Activated CD4-positive, alpha-beta T cell treated with anti-CD3 and anti-CD28 coated beads for 24 hours (primary cell): ENCODE data around the gene PKP4.
"Not testable (repeated sequence)": the region's sequence is repeated elsewhere in the genome, so short reads cannot be mapped to it uniquely, and the experiment has no call there.

Source experiments
- DNase-seq, 2 donors: peaks; one replicate each; pipeline ENCODE4 v3.0.0-alpha.2; 2020; ENCODE audit warnings: low read depth in 2 of 2

Gene PKP4, protein sequence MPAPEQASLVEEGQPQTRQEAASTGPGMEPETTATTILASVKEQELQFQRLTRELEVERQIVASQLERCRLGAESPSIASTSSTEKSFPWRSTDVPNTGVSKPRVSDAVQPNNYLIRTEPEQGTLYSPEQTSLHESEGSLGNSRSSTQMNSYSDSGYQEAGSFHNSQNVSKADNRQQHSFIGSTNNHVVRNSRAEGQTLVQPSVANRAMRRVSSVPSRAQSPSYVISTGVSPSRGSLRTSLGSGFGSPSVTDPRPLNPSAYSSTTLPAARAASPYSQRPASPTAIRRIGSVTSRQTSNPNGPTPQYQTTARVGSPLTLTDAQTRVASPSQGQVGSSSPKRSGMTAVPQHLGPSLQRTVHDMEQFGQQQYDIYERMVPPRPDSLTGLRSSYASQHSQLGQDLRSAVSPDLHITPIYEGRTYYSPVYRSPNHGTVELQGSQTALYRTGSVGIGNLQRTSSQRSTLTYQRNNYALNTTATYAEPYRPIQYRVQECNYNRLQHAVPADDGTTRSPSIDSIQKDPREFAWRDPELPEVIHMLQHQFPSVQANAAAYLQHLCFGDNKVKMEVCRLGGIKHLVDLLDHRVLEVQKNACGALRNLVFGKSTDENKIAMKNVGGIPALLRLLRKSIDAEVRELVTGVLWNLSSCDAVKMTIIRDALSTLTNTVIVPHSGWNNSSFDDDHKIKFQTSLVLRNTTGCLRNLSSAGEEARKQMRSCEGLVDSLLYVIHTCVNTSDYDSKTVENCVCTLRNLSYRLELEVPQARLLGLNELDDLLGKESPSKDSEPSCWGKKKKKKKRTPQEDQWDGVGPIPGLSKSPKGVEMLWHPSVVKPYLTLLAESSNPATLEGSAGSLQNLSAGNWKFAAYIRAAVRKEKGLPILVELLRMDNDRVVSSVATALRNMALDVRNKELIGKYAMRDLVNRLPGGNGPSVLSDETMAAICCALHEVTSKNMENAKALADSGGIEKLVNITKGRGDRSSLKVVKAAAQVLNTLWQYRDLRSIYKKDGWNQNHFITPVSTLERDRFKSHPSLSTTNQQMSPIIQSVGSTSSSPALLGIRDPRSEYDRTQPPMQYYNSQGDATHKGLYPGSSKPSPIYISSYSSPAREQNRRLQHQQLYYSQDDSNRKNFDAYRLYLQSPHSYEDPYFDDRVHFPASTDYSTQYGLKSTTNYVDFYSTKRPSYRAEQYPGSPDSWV

GRCh38 chr2:158456309-158457066 is at the start of gene PKP4, which contains the start of gene CCDC148:
Gene PKP4, plus strand, starts transcription at chr2:158456952. Its CDS starts 76,233 bp downstream, at chr2:158533185.
Gene CCDC148, minus strand, starts transcription at chr2:158456753. Its CDS starts 314 bp downstream, at chr2:158456439.
- DNase-seq = peak; percentile 73 to 79

- DNase-seq = no peak
Measured at GRCh38 chr2:158407031-158407430, 49.7 kb upstream of the PKP4 start.

- DNase-seq = no peak
Measured at GRCh38 chr2:158410132-158410531, 46.6 kb upstream of the PKP4 start.

- no peak for DNase-seq
Measured at GRCh38 chr2:158411748-158412147, 45.0 kb upstream of the PKP4 start.

DNA sequence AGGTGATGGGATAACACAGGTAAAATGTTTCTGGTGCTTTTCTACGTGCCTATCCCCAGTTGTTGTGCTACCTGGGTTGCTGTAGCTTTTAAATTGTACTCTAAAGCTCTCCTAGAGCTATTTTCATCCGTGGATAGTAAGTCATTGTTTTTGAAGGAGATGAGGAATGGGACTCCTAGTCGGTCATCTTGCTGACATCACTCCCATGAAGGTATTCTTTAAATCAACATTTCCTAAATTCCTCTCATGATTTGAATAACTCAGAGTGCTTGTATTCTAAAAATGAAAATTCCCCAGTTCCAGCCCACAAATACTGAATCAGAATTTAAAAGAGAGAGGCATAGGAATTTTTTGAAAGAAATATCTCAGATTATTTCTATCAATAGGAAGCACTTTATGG is 44.5 kb upstream of the PKP4 start:
- no peak for DNase-seq

DNA sequence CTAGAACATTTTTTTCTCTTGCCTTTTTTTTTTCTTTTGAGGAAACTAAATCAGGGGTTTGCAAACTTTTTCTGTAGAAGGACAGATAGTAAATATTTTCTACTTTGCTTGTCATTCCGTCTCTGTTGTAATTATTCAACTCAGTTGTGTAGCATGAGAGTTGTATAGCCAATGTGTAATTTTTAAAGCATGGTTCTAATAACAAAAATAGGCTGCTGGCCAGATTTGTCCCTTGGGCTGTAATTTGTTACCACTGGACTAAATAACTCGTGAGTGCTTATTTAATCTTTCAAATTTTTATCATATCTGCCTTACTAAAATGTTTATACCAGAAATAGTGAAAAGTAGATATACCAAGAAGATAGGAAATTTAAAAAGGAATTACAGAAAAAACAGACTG is 43.2 kb upstream of the PKP4 start:
- no peak for DNase-seq

DNA sequence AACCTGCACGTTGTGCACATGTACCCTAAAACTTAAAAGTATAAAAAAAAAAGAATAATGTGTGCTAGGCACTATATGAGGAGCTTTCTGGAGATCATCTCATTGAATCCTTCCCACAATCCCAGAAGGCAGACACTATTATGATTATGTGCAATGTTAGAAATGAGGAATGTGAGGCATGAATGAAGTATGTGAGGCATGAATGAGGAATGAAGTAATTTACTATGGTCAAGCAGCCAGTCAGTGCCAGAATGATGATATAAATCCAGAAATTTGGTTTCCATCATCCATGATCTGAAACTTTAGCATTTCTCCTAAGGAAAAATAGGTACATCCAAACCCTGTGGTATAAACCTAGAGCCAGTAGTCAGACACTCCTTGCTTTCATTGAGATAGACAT is 42.2 kb upstream of the PKP4 start:
- no peak for DNase-seq

GRCh38 chr2:158432117-158432516 is 24.6 kb upstream of the PKP4 start:
- DNase-seq = no peak

DNA sequence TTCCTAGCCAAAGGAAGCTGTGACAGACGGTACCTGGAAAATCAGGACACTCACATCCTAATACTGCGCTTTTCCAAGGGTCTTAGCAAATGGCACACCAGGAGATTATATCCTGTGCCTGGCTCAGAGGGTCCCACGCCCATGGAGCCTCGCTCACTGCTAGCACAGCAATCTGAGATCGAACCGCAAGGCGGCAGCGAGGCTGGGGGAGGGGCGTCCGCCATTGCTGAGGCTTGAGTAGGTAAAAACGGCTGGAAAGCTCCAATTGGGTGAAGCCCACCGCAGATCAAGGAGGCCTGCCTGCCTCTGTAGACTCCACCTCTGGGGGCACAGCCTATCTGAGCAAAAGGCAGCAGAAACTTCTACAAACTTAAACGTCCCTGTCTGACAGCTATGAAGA is 23.0 kb upstream of the PKP4 start:
- not testable (repeated sequence) for DNase-seq

DNA sequence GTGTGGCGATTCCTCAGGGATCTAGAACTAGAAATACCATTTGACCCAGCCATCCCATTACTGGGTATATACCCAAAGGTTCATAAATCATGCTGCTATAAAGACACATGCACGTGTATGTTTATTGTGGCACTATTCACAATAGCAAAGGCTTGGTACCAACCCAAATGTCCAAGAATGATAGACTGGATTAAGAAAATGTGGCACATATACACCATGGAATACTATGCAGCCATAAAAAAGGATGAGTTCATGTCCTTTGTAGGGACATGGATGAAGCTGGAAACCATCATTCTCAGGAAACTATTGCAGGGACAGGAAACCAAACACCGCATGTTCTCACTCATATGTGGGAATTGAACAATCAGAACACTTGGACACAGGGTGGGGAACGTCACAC is 17.7 kb upstream of the PKP4 start:
- DNase-seq = not testable (repeated sequence)

- no peak for DNase-seq
Measured at GRCh38 chr2:158443606-158444005, 13.1 kb upstream of the PKP4 start.

DNA sequence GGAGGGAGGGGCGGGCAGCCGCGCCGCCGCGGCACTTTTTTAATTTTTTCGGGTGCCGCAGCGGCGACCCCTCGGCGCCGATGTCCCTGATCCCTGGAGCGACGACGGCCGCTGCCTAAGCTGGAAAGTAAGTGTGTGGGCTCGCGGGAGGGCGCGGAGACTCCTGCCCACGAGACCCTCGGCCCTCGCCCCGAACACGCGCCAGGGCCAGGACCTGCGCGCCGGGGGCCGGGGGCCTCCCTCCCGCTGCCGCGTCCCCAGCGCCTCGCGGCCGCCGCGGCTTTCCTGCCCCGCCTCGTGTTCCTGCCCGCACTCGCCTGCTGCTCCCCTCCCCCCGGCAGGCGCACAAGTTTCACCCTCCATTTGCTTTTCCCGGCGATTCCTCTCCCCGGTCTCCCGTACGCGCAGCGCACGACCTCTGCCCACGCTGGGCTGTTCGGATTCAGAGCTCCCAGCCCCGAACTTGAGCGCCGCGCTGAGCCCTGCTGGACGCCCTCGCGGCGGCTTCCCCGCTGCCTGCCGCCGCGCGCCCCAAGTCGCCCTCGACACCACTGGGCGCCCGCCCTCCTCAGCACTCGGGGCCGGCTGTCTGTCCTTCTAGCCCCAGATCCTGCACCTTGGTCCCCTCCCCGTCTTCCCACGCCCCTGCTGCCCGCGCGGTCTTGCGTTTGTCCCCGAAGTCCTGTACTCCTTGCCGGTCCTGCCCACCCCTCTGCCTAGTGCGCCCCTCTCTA is 507 bp downstream of the PKP4 start:
- DNase-seq = peak; percentile 22 to 35

- DNase-seq = peak; percentile 25 to 38
Measured at GRCh38 chr2:158457826-158458616, 1.3 kb downstream of the PKP4 start.

DNA sequence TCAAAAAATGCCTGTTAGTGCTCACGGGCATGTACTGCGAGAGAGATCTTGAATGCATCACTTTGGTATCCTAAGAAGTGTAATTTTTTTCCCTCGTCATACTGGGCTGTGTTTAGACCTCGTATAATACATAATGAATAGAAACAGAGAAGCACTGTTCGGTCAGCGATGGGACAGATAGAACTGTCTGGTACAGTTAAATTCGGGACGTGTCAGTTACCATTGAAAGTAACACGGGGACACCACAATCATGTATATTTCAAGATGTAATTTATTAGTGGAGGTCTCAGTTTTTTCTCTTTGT is 1.8 kb downstream of the PKP4 start:
- DNase-seq = no peak

DNA sequence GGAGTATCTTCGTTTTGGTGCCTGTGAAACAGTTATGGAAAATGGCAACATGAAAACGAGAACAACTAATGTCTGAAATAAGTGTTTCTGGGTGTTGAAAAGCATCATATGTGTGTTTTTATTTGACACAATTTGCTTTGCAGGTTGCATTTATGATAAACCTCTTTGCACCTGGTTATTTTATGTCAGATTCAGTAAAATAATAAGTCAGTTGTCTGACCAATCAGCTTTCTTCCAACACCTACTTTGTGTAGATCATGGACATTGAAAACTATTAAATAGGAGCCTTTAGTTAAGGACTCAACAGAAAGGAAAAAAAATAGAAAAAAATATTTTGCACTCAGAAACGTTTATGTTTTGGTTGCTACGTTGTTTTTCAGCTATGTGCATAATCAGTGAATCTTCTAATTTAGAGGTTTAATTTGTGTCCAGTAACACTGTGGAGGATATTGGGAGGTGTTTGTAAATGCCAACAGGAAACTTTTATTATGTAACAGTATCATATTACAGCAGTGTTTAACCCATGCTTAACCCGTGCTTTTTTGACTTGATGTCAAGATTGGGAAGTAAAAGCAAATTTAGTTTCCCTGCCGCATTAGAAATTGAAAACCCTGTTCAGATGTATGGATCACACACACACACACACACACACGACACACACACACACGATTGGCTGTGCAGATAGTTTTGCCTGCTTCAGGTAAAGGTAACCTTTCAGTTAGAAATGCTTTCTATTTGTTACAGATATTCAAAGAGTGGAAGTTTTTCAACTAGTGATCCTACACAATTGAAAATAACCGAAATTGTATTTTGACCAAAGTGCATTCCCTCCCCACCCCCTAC is 2.6 kb downstream of the PKP4 start:
- no peak for DNase-seq

GRCh38 chr2:158460632-158461297 is 4.0 kb downstream of the PKP4 start:
- no peak for DNase-seq

DNA sequence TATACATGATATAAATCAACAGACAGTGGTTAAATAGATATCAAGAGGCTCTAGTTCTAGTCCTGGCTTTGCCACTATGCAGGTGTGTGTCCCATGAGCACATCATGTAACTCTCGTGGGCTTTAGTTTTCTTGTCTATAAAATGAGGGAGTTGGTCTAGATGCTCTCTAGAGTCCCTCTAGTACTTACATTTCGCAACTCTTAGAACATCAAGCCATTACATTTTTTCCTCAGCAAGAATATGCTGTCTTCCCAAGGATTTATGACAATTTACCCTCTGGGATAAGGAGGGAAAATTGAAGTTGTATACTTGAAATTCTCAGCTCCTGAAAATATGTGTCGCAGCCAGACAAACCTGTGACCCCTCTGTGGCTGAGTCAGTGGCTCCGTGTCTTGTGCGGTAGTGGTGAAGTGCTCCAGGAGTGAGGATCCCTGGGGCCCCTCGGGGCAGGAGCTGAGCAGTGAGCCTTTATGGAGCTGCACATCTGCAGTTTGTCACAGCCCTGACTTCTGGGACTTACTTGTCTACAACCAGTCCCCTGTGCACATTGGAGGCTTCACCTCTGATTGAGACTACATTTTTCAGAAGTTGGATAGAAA is 6.8 kb downstream of the PKP4 start:
- DNase-seq = no peak
